Femur (tissue), 1 donor: ENCODE measurements around the gene RAPH1.
"Not testable (repeated sequence)": the region's sequence is repeated elsewhere in the genome, so short reads cannot be mapped to it uniquely, and the experiment has no call there.

Experiments
- DNase-seq: peaks from one replicate; pipeline ENCODE4 v3.0.0-alpha.2; 2017

Gene RAPH1

GRCh38 chr2:203431391-203432185, 103.5 kb downstream of the RAPH1 start:
- DNase-seq, result no peak

- not testable (repeated sequence) for DNase-seq
Observed at GRCh38 chr2:203429643-203430042, 105.5 kb downstream of the RAPH1 start.

- no peak for DNase-seq
Observed at GRCh38 chr2:203427061-203427460, 108.0 kb downstream of the RAPH1 start.

- DNase-seq, result peak; percentile 39
Observed at GRCh38 chr2:203418271-203418670, 116.8 kb downstream of the RAPH1 start.

- DNase-seq, result no peak
Observed at GRCh38 chr2:203413796-203414195, 121.3 kb downstream of the RAPH1 start.

- peak; percentile 40 for DNase-seq
Observed at GRCh38 chr2:203412546-203413331, 122.4 kb downstream of the RAPH1 start.

GRCh38 chr2:203407496-203407895, 127.6 kb downstream of the RAPH1 start:
- no peak for DNase-seq

- no peak for DNase-seq
Observed at GRCh38 chr2:203404996-203405395, 130.1 kb downstream of the RAPH1 start.

GRCh38 chr2:203400805-203401585, 134.1 kb downstream of the RAPH1 start:
- DNase-seq, result no peak

GRCh38 chr2:203399031-203399430, 136.1 kb downstream of the RAPH1 start:
- DNase-seq, result no peak

- DNase-seq, result no peak
Observed at GRCh38 chr2:203396667-203397066, 138.4 kb downstream of the RAPH1 start.

- DNase-seq, result no peak
Observed at GRCh38 chr2:203395858-203396257, 139.2 kb downstream of the RAPH1 start.

- DNase-seq, result no peak
Observed at GRCh38 chr2:203394519-203395227, 140.4 kb downstream of the RAPH1 start.

GRCh38 chr2:203388153-203388552, 146.9 kb downstream of the RAPH1 start:
- DNase-seq, result not testable (repeated sequence)

GRCh38 chr2:203383038-203383437, 152.1 kb downstream of the RAPH1 start:
- DNase-seq, result no peak

GRCh38 chr2:203379156-203379555, 155.9 kb downstream of the RAPH1 start:
- DNase-seq, result no peak

- DNase-seq, result no peak
Observed at GRCh38 chr2:203376173-203376572, 158.9 kb downstream of the RAPH1 start.

GRCh38 chr2:203372706-203373105, 162.4 kb downstream of the RAPH1 start:
- not testable (repeated sequence) for DNase-seq

GRCh38 chr2:203366639-203367466, 168.2 kb downstream of the RAPH1 start:
- DNase-seq, result no peak

GRCh38 chr2:203361922-203362321, 173.2 kb downstream of the RAPH1 start:
- no peak for DNase-seq

- no peak for DNase-seq
Observed at GRCh38 chr2:203361495-203361894, 173.6 kb downstream of the RAPH1 start.
